Measurements from ENCODE around the gene CLTC.
A peak's percentile ranks its signal among the peaks of the same experiment; 100 is the strongest.

The CLTC gene

DNA sequence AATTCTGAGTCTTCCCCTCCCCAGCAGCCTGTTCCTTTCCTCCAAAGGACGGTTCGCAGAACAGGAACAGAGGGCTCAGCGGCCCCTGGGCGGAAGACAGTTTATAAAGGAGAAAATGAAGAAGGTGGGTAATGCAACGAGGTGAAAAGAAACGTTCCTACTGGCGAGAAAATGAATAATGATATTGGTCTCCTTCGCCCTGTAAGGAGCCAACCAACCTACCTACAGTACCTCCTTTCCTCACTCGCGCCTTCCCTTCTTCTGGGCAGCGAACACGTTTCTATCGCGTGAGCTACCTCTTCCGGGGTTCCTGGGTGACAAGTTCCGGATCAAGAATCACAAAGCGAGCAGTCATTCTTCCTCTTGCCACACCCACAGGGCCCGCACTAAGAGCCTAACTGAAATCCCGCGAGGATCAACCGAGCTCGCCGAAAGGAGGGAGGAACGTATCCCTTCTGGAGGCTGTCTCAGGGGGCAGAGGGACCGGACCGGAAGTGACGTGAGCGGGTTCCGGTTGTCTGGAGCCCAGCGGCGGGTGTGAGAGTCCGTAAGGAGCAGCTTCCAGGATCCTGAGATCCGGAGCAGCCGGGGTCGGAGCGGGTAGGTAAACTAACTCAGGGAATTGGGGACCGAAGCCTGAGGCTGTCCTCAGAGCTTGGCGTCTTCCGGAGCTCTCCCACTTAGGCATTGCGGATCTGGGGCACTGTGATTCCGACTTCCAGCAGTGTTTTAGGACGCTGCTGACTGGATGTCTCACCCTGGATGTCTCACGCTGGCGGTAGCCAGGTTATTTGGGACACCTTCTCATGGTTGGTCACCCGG, 87.7 kb downstream of the CLTC start, which contains the start of the genes PTRH2 and VMP1:
Gene PTRH2 (minus strand): TSS at position 282 of the 822 bp plus-strand sequence. CDS start 9,452 bp downstream, outside the sequence.
Gene VMP1 (plus strand): TSS at position 506 of the 822 bp plus-strand sequence. CDS start 23,793 bp downstream, outside the sequence.
- TF ChIP-seq, protein P1, sequence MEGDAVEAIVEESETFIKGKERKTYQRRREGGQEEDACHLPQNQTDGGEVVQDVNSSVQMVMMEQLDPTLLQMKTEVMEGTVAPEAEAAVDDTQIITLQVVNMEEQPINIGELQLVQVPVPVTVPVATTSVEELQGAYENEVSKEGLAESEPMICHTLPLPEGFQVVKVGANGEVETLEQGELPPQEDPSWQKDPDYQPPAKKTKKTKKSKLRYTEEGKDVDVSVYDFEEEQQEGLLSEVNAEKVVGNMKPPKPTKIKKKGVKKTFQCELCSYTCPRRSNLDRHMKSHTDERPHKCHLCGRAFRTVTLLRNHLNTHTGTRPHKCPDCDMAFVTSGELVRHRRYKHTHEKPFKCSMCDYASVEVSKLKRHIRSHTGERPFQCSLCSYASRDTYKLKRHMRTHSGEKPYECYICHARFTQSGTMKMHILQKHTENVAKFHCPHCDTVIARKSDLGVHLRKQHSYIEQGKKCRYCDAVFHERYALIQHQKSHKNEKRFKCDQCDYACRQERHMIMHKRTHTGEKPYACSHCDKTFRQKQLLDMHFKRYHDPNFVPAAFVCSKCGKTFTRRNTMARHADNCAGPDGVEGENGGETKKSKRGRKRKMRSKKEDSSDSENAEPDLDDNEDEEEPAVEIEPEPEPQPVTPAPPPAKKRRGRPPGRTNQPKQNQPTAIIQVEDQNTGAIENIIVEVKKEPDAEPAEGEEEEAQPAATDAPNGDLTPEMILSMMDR (IDR thresholded peaks at IDR 0.05; ENCODE audit: low read depth, low read length), result no peak
- H3K4me3 ChIP-seq (ENCODE audit: low read depth, low read length), result peak within 1 kb of the TSS; percentile 99

DNA sequence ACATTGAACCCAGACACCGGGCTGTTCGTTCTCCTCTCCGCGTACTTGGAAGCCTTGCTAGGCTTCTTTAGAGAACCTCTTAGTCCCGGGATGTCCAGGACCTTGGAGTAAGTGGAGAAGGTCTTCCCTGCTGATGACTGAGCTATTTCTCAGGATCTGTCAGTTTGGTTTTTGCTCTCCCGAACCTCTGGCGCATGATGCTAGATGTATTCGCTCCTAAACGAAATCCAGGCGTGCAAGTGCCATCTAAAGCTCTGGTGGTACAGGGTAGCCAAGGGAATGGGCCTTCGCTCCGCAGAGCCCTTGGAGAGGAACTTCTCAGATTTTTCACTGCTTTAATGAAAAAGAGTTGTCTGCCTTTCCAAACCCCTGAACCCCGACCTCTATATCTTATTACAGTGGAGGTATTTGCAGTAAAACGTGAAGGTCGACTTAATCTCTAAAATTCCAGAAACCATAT, 88.3 kb downstream of the CLTC start:
- peak overlapping the region; percentile 99 for H3K4me3 ChIP-seq (ENCODE audit: low read depth, low read length)
- TF ChIP-seq, protein P1 (IDR thresholded peaks at IDR 0.05; ENCODE audit: low read depth, low read length), result no peak

DNA sequence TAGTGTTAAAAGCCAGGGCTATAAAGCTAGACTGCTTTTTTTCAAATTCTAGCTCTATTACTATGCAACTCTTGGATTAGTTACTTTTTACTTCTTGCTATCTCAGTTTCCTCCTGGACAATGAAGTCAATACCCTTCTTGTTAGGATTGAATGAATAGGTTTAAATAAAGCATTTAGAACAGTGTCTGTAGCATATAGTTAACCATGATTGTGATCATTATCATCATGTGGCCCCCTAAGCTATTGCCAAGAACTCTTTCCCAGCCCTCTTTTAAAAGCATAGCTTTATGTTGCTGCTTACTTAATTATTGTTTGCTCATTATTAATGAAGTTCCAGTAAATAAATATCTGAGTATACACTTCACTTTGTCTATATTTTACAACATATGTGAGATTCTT, 92.2 kb downstream of the CLTC start:
- TF ChIP-seq, protein P1 (IDR thresholded peaks at IDR 0.05; ENCODE audit: low read depth, low read length), result no peak

DNA sequence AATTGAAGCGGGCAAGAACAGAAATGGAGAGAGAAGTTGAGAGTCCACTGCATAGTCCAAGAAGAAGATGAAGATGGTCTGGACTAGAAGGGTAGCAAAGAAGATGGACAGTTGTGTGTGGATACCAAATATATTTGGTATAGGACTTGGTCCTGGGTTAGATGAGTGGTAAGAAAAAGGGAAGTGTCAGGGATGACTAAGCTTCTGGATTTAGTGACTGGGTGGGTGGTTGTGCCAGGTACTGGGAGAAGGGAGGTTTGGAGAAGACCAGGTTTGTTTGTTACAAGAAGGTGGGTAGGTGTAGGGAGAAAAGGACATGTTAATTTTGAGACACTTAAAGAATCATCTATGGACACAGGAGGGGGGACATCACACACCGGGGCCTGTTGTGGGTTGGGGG, 93.2 kb downstream of the CLTC start:
- TF ChIP-seq, protein P1 (IDR thresholded peaks at IDR 0.05; ENCODE audit: low read depth, low read length), result no peak
- no peak overlapping the region for H3K4me3 ChIP-seq (ENCODE audit: low read depth, low read length)

More for the DNA sequence above, 92.2 kb downstream of the CLTC start:
- H3K4me3 ChIP-seq (ENCODE audit: low read depth, low read length), result no peak overlapping the region

DNA sequence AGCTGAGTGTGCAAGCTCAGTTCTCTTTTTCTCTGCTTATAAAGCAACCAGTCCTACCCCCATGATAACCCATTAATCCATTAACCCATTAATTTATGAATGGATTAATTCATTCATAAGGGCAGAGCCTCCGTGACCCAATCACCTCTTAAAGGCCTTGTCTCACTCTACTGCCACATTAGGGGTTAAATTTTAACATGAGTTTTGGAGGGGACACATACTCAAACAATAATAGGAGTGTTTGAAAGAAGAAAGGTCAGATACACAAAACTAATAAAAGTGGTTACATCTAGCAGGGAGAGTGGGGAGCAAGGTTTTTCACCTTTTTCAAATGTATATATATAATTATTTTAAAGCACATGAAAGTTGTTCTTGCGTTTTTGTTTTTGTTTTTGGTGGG, 94.6 kb downstream of the CLTC start:
- H3K4me3 ChIP-seq (ENCODE audit: low read depth, low read length), result no peak overlapping the region
- TF ChIP-seq, protein P1 (IDR thresholded peaks at IDR 0.05; ENCODE audit: low read depth, low read length), result no peak

DNA sequence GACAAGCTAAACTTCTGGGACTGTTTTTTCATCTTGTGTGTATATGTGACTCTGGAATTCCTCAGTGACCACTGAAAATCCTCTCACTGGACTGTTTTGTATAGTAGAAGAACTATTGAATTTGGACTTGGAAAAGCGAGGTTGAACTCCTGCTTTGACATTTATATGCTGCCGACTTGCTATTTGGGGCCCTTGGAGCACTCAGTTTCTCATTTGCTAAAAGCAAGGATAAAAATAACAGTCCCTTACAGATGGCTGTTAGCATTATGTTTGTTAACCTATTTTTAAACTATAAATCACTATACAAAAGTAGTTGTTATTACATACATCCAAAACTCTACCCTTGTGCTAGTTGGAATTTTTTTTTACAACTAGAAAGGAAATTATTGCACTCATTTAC, 96.7 kb downstream of the CLTC start:
- TF ChIP-seq, protein P1 (IDR thresholded peaks at IDR 0.05; ENCODE audit: low read depth, low read length), result no peak
- no peak overlapping the region for H3K4me3 ChIP-seq (ENCODE audit: low read depth, low read length)

DNA sequence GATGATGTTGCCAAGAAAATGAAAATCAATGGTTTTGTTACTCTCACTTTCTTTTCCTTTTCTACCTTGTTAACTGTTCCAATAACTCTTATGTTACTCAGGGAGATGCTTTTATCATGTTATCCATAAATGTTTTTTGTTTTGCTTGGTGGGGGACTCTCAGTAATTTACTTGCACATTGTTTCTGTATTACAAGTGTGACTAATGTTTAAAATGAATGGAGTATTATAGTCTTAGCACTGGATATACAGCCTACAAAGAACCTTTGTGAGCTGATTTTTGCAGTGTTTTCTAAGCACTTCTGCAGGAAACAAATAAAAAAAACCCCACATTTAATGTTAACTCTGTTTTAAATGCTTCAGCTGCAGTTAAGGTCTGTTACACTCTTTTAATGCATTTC, 99.8 kb downstream of the CLTC start:
- TF ChIP-seq, protein P1 (IDR thresholded peaks at IDR 0.05; ENCODE audit: low read depth, low read length), result no peak
- no peak overlapping the region for H3K4me3 ChIP-seq (ENCODE audit: low read depth, low read length)
